Femur (tissue), 1 donor: ENCODE data around the gene CYP4F3.
"Not testable (repeated sequence)": the region's sequence is repeated elsewhere in the genome, so short reads cannot be mapped to it uniquely, and the experiment has no call there.

Source experiments
- DNase-seq: peaks from one replicate; pipeline ENCODE4 v3.0.0-alpha.2; 2017

CYP4F3 gene

DNA sequence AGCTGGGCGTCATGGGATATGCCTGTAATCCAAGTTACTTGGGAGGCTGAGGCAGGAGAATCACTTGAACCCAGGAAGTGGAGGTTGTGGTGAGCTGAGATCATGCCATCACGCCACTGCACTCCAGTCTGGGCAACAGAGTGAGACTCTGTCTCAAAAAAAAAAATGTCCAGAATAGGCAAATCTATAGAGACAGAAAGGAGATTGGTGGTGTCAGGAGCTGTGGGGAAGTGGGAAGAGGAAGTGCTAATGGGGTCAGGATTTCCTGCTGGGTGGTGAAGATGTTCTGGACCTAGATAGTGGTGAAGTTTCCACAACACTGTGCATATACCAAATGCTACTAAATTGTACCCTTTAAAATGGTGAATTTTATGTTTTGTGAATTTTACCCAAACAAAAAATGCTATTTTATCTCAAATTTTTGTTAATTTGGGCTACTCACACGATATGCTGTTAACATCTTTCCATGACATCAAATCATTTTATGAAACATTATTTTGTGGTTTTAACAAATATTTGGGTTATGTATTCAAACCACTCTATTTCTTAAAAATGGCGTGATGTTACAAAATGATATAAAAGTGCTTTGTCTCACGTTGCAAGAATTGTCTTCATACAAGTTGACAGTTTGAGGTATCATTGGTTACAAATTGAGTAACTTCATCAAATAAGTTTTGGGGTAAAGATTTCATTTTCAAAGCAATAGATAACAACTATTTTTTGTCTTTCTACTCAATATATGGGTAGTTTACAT lies 7.4 kb upstream of the CYP4F3 start:
- DNase-seq, result no peak

DNA sequence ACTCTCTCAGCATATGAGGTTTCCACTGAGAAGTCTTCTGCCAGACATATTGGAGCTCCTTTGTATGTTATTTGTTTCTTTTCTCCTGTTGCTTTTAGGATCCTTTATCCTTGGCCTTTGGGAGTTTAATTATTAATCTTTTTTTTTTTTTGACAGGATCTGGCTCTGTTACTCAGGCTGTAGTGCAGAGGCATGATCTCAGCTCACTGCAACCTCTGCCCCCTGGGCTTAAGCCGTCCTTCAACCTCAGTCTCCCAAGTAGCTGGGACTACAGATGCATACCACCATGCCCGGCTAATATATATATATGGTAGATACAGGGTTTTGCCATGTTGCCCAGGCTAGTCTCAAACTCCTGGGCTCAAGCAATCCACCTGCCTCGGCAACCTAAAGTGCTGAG lies 6.6 kb upstream of the CYP4F3 start:
- no peak for DNase-seq

DNA sequence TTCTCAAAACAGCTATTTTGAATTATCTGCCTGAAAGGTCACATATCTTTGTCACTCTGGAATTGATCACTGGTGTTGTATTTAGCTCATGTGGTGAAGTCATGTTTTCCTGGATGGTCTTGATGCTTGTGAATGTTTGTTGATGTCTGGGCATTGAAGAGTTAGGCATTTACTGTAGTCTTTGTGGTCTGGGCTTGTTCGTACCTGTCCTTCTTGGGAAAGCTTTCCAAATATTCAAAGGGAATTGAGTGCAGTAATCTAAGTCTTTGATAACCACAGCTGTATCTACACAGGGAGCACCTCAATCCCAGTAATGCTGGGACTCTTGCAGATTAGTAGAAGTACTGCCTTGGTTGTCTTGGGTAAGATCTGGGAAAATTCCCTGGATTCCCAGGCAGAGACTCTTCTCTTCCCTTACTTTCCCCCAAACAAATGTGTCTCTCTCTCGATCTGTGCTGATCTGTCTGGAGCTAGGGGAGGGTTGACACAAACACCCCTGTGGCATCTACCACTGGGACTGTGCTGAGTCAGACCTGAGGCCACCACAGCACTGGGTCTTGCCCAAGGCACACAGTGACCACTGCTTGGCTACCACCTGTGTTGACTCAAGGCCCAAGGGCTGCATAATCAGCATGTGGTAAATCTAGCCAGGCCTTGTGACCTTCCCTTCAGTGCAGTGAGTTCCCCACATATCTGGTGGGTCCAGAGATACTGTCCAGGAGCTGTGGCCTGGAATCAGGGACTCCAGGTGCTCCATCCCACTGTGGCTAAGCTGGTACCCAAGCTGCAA lies 5.5 kb upstream of the CYP4F3 start:
- DNase-seq, result no peak

DNA sequence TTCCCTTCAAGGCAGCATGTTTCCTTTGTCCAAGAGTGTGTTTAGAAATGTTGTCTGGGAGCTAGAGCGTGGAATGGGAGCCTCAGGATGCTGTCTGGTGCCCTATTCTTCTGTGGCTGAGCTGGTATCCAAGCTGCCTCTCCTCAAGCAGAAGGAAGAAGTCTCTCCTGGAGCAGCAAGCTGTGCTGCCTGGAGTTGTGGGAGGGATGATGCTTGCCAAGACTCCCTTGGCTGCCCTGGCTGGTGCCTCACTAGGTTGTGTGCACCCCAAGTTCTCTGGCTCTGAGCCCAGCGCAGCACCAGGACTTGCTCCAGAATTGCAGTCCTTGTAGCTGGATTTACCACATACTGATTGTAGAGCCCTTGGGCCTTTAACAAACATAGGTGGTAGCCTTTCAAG lies 4.7 kb upstream of the CYP4F3 start:
- DNase-seq, result no peak

DNA sequence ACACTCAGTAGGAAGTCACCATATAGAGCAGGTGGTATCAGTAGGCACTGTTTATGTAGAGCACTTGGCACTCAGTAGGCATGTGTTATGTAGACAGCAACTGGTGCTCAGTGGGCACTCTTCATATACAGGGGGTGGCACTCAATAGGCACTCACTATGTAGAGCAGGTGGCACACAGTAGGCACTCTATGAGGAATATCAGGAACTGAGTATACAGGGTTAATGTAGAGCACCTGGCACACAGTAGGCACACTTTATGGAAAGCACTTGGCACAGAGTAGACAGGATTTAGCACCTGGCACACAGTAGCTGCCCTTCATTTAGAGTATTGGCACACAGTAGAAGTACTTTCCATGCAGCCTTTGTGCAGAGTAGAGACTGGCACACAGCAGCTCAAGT lies 1.1 kb upstream of the CYP4F3 start:
- no peak for DNase-seq

DNA sequence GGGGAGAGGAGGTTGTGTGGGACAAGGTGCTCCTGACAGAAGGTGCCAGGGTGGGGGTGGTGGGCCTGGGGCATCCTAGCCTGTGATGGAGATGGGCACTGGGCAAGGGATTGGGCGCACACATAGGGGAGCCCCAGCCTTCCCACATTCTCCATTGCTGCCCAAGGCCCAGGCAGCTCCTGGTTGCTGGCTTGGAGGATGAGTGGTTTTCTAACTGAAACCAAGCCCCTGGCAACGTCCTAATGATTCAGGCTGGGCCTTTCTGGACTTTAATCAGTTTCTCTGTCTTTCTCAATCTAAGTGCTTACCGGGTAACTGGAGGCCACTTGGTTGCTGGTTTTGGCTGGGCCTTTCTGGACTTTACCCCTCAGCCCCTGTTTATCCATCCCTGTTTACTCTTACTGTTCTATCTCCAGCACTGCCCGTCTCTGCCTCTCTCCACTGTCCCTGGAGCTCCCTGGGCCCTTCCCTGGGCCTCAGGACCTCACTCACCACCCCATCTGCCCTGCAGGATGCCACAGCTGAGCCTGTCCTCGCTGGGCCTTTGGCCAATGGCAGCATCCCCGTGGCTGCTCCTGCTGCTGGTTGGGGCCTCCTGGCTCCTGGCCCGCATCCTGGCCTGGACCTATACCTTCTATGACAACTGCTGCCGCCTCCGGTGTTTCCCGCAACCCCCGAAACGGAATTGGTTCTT lies 354 bp downstream of the CYP4F3 start:
- no peak for DNase-seq

DNA sequence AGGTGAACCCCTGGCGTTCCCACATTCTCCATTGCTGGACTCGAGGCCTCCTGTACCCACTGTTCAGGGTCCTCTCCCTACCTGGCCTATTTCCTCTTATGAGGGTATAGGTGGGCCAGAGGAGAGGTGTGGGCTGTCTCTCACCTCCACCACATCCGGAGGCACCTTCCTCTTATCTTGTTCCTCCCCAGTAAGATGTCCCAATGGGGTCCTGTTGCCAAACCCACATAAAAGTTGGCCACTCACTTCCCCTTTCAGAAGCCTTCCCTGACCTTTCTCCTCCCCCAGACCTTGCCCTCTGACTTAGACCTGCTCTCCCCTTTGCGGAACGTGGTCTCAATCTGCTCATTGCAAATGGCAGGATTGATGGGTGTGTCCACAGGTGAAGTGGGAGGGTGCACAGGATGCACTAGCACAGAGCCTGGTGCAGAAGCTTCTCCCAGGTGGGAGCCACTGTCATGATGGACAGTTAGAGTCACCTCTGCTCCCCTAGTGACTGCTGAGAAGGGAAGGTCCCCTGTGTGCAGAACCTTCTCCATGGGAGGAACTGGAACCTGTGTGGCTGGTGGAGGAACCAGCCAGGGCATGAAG lies 1.3 kb downstream of the CYP4F3 start:
- DNase-seq, result peak; percentile 46

DNA sequence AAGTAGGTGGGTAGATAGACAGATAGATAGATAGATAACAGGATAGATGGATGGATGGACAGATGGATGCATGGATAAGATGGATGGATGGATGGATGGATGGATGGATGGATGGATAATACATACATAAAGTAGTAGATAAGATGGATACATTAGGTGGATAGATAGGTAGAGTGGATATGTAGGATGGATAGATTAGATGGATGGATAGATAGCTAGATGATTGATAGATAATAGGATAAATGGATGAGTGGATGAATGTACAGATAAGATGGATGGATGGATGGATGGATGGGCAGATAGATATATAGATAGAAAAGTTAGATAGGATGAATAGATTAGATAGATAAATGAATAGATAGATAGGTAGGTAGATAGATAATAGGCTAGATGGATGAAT lies 2.1 kb downstream of the CYP4F3 start:
- DNase-seq, result no peak

DNA sequence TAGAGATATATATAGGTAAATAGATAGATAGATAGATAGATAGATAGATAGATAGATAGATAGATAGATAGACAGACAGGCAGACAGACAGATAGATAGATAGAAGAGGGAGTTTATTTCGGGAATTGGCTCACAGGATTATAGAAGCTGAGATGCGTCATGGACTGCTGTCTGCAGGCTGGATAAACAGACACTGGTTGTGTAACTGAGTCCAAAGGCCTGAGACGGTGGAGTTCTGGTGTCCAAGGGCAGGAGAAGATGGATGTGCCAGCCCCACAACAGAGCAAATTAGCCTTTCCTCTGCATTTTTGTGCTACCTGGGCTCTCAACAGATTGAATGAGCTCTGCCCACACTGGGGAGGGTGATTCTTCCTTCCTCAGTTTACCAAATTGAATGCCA lies 2.7 kb downstream of the CYP4F3 start:
- no peak for DNase-seq

DNA sequence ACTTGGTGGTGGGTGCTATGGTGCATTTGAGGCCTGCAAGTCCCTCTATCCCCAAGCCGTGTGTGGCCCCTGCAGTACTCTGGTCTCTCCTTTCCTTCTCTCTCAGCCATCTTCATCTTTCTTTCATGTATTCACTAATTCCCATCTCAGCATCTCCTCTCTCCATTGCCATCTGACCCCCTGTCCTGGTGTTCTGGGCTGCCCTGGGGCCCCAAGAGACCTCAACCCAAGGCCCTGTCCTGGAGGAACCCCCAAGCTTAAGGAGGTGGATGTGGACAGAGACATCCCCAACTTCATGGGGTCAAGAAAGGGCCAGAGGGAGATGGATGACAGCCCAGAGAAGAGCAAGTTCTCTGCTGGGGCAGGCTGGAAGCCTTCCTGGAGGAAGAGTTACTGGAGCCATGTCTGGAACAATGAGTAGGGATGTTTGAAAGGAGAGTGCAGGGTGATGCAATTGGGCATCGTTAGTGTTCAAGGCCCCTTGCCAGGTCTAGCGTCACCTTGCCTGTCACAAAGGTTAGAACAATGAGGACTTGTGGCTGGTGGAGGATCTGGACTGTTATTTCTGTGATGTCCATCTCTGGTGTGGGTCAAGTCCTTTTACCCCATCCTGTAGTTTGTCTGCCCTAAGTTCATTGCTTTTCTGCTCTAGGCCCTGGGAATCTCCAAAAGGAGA lies 3.5 kb downstream of the CYP4F3 start:
- no peak for DNase-seq

DNA sequence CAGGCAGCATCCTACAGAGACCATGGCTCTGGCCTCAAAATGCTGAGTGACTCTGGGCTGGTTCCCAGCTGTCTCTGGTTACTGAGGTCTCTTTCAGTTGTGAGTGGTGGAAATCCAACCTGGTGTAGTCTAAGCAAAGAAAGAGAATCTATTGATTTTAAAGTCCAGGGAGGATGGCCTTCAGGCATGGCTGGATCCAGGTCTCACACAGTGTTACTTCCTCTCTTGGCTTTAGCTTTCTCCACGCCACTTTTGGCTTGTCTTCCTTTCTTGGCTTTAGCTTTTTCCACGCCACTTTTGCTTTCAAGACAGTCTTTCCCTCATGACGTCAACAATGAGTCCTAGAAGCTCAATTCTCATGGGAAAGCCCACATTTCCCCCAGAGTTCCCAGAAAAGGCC lies 4.1 kb downstream of the CYP4F3 start:
- no peak for DNase-seq

DNA sequence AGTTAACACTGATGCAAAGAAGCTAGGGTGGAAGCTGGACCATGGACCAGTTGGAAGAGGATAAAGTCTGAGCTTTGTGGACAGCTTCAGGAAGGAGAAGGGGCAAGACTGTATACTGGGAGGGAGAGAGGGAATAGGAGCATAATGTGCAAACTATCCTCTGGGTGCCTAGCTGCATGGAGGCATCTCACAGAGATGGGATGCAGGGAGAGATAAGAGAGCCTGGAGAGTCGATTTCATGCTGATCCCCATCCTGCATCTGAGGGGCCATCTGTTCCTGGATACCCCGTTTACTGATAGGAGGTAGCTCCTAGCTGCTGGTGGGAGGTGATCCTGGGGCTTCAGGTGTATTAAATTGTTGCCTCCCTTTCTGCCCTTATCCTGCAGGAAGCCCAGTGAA lies 8.8 kb downstream of the CYP4F3 start:
- no peak for DNase-seq

DNA sequence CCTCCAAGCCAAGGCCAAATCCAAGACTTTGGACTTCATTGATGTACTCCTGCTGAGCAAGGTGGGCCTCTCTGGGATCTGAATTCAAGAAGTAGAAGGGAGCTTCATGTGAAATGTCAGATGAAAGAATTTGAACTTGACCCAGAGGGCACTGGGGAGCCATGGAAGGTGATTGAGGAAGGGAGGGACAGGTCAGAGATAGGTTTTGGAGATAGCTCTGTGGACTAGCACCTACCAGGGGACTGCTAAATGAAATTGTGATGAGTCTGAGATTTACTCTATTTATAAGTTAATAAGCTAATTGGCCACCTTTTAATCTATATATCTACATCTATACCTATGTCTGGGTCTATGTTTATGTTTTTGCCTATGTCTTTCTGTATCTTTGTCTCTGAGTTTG lies 9.4 kb downstream of the CYP4F3 start:
- DNase-seq, result not testable (repeated sequence)

DNA sequence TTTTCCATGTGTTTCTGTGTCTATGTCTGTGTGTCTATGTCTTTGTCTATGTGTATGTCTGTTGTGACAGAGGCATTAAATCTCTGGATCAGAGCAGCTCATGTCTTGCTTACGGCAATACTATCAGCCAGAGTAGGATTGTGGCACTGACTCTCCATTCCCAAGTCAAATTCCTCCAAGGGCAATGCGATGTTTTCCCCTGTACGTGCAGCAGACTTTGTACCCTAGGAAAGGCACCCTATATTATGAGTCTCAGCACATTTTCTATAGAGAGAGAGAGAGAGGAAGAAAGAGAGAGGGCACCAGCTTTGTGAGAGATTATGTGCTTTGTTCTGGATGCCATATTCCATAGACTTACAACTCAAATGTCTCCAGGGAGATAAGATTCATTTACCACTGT lies 11.1 kb downstream of the CYP4F3 start:
- no peak for DNase-seq

DNA sequence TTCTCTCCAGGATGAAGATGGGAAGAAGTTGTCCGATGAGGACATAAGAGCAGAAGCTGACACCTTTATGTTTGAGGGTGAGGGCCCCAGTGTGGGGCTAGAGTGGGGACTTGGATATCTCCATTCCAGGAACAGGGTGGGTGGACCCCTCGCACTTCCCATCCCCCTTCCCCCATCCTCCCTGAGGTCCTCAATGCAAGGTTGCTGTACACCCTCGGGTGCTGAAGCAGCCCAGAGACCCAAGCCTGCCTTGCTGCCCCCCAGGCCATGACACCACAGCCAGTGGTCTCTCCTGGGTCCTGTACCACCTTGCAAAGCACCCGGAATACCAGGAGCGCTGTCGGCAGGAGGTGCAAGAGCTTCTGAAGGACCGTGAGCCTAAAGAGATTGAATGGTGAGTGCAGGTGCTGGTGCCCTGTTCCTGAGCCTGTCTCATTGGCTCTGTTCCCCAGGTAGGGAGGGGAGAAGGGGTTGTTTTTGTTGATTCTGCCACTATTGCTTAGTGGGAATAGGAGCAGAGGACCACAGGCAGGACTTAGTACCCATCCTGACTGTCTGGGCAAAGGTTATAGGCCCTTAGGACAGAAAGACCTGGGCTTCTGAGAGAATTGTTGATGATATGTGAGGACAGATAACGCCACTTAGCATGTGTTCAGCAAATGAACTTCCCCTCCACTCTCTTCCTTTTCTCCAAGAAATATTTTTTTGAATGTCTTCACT lies 12.0 kb downstream of the CYP4F3 start:
- DNase-seq, result no peak

DNA sequence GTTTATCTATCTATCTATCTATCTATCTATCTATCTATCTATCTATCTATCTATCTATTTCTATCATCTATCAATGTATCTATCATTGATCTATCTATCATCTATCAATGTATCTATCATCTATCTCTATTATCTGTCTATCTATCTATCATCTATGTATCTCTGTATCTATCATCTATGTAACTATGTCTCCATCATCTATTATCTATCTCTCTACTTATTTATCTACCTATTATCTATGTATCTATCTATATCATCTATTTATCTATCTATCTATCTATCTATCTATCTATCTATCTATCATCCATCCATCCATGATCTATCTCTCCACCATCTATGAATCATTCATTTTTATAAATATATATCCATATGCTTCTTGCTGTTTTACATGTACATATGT lies 15.8 kb downstream of the CYP4F3 start:
- no peak for DNase-seq

DNA sequence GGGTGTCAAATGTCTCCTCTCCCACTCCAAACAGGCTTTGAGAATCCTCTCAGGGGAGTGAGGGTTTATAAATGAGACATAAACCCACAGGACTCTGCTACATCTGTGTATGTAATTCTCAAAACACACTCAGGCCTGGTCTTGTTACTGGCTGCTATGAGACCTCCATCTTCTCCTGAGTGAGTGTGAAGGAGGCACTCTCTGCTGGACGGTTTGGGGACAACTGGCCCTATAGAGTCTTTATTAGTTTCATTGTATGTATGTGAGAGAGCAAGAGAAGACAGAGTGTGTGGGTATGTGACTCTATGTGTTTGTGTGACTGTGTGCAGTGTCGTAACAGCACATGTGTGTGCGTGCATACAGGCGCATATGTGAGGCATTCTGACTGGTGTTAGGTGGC lies 22.6 kb downstream of the CYP4F3 start:
- DNase-seq, result no peak

DNA sequence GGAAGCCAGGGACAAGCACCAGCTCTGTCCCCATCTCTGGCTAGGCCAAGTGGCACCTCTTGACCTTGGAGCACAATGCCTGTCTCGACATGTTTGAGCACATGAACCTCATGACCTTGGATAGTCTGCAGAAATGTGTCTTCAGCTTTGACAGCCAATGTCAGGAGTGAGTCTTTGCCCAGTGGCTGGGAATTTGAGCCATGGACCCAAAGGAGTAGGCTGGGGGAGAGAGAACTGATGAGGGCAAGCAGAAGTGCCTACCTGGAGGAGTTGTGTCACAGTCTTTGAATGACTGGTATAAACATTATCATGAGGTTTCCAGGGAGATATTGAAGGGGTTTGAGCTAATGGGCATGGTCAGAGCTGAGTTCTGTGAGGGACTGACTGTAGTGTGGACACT lies 25.5 kb downstream of the CYP4F3 start:
- no peak for DNase-seq

DNA sequence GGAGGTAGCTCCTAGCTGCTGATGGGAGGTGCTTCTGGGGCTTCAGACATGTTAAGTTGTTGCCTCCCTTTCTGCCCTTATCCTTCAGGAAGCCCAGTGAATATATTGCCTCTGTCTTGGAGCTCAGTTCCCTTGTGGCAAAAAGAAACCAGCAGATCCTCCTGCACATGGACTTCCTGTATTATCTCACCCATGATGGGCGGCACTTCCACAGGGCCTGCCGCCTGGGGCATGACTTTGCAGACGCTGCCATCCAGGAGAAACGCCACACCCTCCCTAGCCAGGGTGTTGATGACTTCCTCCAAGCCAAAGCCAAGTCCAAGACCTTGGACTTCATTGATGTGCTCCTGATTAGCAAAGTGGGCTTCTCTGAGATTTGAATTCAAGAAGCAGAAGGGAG lies 26.2 kb downstream of the CYP4F3 start:
- DNase-seq, result no peak

DNA sequence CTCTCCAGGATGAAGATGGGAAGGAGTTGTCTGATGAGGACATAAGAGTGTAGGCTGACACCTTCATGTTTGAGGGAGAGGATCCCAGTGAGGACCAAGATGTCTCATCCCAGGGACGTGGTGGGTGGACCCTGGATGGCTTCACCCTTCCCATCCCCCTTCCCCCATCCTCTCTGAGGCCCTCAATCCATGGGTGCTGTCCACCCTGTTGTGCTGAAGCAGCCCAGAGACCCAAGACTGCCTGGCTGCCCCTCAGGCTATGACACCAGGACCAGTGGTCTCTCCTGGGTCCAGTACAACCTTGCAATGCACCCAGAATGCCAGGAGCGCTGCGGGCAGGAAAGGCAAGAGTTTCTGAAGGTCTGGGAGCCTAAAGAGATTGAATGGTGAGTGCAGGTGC lies 28.7 kb downstream of the CYP4F3 start:
- DNase-seq, result no peak

DNA sequence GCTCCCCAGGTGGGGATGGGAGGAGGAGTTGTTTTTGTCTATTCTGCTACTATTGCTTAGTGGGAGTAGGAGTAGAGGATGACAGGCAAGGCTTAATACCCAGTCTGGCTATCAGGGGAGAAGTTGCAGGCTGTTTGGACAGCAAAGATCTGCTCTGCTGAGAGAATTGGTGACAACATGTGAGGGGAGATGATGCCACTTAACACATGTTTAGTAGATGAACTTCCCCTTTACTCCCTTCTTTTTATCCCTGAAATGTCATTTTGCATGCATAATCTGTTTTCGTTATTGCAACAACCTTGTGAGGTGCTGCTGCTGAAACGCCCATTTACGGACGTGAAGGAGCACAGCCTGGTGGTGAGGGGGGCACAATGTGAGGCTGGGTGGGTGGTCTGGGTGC lies 29.2 kb downstream of the CYP4F3 start:
- no peak for DNase-seq

DNA sequence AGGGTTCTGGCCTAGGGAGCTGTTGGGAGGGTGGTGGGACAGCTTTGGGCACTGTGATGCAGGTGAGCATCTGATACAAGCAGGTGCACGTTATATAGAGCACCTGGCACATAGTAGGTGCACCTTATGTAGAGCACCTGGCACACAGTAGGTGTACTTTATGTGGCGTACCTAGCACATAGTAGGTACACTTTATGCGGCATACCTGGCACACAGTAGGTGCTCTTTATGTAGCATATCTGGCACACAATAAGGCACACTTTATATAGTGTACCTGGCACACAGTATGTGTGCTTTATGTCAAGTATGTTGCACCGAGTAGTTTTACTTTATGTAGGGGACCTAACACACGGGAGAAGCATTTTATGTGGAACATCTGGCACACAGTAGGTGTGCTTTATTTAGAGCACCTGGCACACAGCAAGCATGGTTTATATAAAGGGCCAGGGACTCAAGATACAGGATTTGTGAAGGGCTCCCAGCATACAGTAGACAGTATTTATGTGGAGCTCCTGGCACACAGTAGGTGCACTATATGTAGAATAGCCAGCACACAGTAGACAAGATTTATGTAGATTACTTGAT lies 30.6 kb downstream of the CYP4F3 start:
- DNase-seq, result no peak
